HEK293T (cell line): ENCODE measurements around the gene CELF4.

Source experiments
- CTCF ChIA-PET: fragments of 350-600 bp; formaldehyde crosslinking; extraction: SDS; loops from one replicate; lab custom pipeline; 2021; ENCODE audit warnings: antibody characterized with exemption, inconsistent platforms; lab: Yijun Ruan, JAX
- POLR2A ChIA-PET: fragments of 350-600 bp; formaldehyde crosslinking; extraction: SDS; loops from one replicate; lab custom pipeline; 2020; ENCODE audit warnings: antibody characterized with exemption, inconsistent platforms; lab: Yijun Ruan, JAX
- DNase-seq: peaks from one replicate; pipeline ENCODE4 v3.0.0; 2012; ENCODE audit warnings: mixed read lengths; ENCODE audit errors: extremely low spot score
- ARNT ChIP-seq: fragments of 450-650 bp; IDR thresholded peaks from 2 replicates; pipeline ENCODE4 v1.6.1; 2017; ENCODE audit warnings: mild to moderate bottlenecking
- BHLHE40 ChIP-seq: fragments of 450-650 bp; IDR thresholded peaks from 2 replicates; pipeline ENCODE4 v1.6.1; 2016; ENCODE audit warnings: mild to moderate bottlenecking, moderate library complexity, borderline replicate concordance
- CTBP1 ChIP-seq: fragments of 450-650 bp; IDR thresholded peaks from 2 replicates; pipeline ENCODE4 v1.6.1; 2016; ENCODE audit warnings: borderline replicate concordance
- ELF4 ChIP-seq: fragments of 450-650 bp; IDR thresholded peaks from 2 replicates; pipeline ENCODE4 v1.6.1; 2017; ENCODE audit warnings: antibody characterized with exemption
- FOXA1 ChIP-seq: fragments of 450-650 bp; IDR thresholded peaks from 2 replicates; pipeline ENCODE4 v1.6.1; 2016; ENCODE audit warnings: mild to moderate bottlenecking
- FOXK2 ChIP-seq: fragments of 450-650 bp; IDR thresholded peaks from 2 replicates; pipeline ENCODE4 v1.6.1; 2016; ENCODE audit warnings: mild to moderate bottlenecking
- FOXM1 ChIP-seq: fragments of 450-650 bp; IDR thresholded peaks from 2 replicates; pipeline ENCODE4 v1.6.1; 2017; ENCODE audit warnings: mild to moderate bottlenecking, borderline replicate concordance
- HDGF ChIP-seq: fragments of 450-650 bp; IDR thresholded peaks from 2 replicates; pipeline ENCODE4 v1.6.1; 2017; ENCODE audit warnings: antibody characterized with exemption, borderline replicate concordance
- L3MBTL2 ChIP-seq: fragments of 450-650 bp; conservative IDR thresholded peaks from 2 replicates; pipeline ENCODE4 v1.6.1; 2016; ENCODE audit warnings: mild to moderate bottlenecking
- LEF1 ChIP-seq: fragments of 450-650 bp; IDR thresholded peaks from 2 replicates; pipeline ENCODE4 v1.6.1; 2017; ENCODE audit warnings: mild to moderate bottlenecking, borderline replicate concordance
- NFRKB ChIP-seq: fragments of 450-650 bp; IDR thresholded peaks from 2 replicates; pipeline ENCODE4 v1.6.1; 2016; ENCODE audit warnings: mild to moderate bottlenecking, moderate library complexity
- PKNOX1 ChIP-seq: fragments of 450-650 bp; IDR thresholded peaks from 2 replicates; pipeline ENCODE4 v1.6.1; 2016
- SP1 ChIP-seq: fragments of 450-650 bp; IDR thresholded peaks from 2 replicates; pipeline ENCODE4 v1.6.1; 2017
- SUZ12 ChIP-seq: fragments of 450-650 bp; IDR thresholded peaks from 2 replicates; pipeline ENCODE4 v1.6.1; 2016; ENCODE audit warnings: mild to moderate bottlenecking
- TARDBP ChIP-seq: fragments of 450-650 bp; IDR thresholded peaks from 2 replicates; pipeline ENCODE4 v1.6.1; 2016
- ZNF384 ChIP-seq: fragments of 450-650 bp; IDR thresholded peaks from 2 replicates; pipeline ENCODE4 v1.6.1; 2016

CELF4 gene

GRCh38 chr18:37521510-37522465 is 43.8 kb downstream of the CELF4 start:
- DNase-seq, result no peak
- TF ChIP-seq SP1, result no peak
- no peak for TF ChIP-seq HDGF
- no peak for TF ChIP-seq NFRKB
- no peak for TF ChIP-seq ELF4
- no peak for TF ChIP-seq ZNF384
- TF ChIP-seq LEF1, result no peak
- no peak for TF ChIP-seq FOXK2
- no peak for TF ChIP-seq FOXM1
- TF ChIP-seq L3MBTL2, result no peak
- TF ChIP-seq FOXA1, result no peak
- ChIA-PET CTCF (interaction anchor here (0.6 to 1.1 kb wide), 2 partner anchors 16 to 139 kb away, joined by 4 read pairs; no protein-coding TSS in a partner anchor), POLR2A (no interaction called here)

DNA sequence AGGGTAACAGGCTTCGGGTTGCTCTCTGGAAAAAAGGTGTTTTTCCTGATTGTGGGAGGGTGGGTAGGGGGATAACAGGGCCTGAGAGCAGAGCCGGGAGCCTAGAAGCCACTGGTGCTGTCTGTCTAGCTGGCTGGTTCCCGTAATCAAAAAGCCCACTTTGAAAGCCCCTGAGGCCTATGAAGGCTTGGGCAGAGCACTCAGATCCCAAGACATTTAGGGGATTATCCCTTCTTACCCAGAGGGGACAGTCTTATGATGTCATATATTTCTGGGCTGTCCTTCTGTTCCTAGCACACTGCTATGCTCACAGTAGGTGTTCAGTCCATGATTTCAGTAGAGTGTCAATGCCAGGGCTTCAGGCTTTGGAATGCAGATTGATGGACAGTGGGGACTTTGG is 45.1 kb downstream of the CELF4 start:
- ChIA-PET POLR2A (no interaction called here), CTCF (interaction anchor here (0.6 to 1.3 kb wide), 3 partner anchors 10 to 35 kb away, joined by 3 read pairs; no protein-coding TSS in a partner anchor)
- TF ChIP-seq SUZ12, result no peak
- no peak for TF ChIP-seq FOXM1
- no peak for TF ChIP-seq L3MBTL2
- no peak for TF ChIP-seq BHLHE40
- TF ChIP-seq ZNF384, result no peak
- no peak for TF ChIP-seq FOXA1
- TF ChIP-seq PKNOX1, result no peak
- TF ChIP-seq ARNT, result no peak
- no peak for TF ChIP-seq LEF1
- TF ChIP-seq TARDBP, result no peak
- no peak for TF ChIP-seq CTBP1
- no peak for TF ChIP-seq FOXK2
- TF ChIP-seq ELF4, result no peak
- no peak for TF ChIP-seq SP1
- no peak for TF ChIP-seq HDGF
- DNase-seq, result no peak

GRCh38 chr18:37519510-37520135 is 46.0 kb downstream of the CELF4 start:
- CTCF ChIA-PET, result interaction anchor here (1.0 to 1.3 kb wide), 2 partner anchors 9 to 34 kb away, joined by 3 read pairs; no protein-coding TSS in a partner anchor
- TF ChIP-seq NFRKB (no peak), CTBP1 (no peak), ELF4 (no peak), HDGF (no peak), ARNT (no peak), ZNF384 (no peak), L3MBTL2 (no peak), FOXM1 (no peak), LEF1 (no peak), TARDBP (no peak), SUZ12 (no peak), FOXK2 (no peak), PKNOX1 (no peak)
- POLR2A ChIA-PET, result no interaction called here
- DNase-seq, result no peak

DNA sequence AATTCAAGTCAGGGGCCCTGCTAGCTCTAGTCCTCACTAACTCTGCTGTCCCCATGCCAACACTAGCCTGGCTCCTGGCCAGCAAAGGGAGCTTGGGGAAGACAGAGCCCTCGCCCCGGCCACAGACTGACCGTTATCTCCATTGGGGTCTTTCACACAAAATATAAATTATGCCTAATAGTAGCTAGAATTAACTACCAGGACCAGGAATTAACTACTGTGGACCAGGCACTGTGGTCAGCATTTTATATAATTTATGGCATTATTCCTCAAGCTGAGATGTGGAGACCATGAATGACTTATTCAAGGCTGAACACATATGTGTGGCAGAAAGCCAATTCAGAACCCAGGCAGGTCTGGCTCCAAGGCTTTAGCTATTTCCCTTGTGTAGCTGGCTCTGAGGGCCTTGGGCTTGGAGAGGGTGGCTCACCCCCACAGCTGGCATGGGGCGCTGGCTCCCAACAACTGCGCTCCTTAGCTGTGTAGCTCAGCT is 49.2 kb downstream of the CELF4 start:
- DNase-seq, result no peak
- CTCF ChIA-PET, result interaction anchor here (1.0 to 1.1 kb wide), 2 partner anchors 19 to 32 kb away, joined by 3 read pairs; no protein-coding TSS in a partner anchor
- TF ChIP-seq FOXA1 (no peak), ARNT (no peak), FOXK2 (no peak), ZNF384 (no peak), HDGF (no peak), NFRKB (no peak), SUZ12 (no peak), TARDBP (no peak), SP1 (no peak)
- POLR2A ChIA-PET, result no interaction called here

- POLR2A ChIA-PET, result no interaction called here
- no peak for TF ChIP-seq ZNF384
- TF ChIP-seq CTBP1, result no peak
- no peak for TF ChIP-seq HDGF
- no peak for TF ChIP-seq LEF1
- no peak for TF ChIP-seq FOXA1
- TF ChIP-seq FOXM1, result no peak
- no peak for TF ChIP-seq ARNT
- no peak for TF ChIP-seq SP1
- CTCF ChIA-PET, result no interaction called here
- DNase-seq, result no peak
These were observed 50.6 kb downstream of the CELF4 start for GRCh38 chr18:37514953-37515352.

DNA sequence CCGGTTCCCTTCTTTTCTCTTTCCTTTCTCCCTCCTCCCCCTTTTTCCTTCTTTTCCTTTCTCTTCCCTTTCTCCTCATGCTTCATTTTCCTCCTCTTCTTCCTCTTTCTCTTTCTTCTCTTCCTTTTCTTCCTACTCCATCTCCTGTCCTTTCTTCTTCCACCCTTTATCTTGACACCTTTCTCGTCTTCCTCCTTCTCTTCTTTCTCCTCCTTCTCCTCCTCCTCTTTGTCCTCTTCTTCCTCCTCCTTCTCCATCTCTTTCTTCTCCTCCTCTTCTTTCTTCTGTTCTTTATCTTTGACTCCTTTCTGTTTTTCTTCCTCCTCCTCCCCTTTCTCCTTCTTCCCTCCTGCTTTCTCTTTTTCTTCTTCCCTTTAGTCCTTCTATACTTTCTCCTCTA is 53.2 kb downstream of the CELF4 start:
- TF ChIP-seq TARDBP (no peak), PKNOX1 (no peak), SUZ12 (no peak), LEF1 (no peak), ARNT (no peak), FOXA1 (no peak), L3MBTL2 (no peak), BHLHE40 (no peak), NFRKB (no peak), CTBP1 (no peak), HDGF (no peak), SP1 (no peak), ZNF384 (no peak), FOXK2 (no peak), FOXM1 (no peak), ELF4 (no peak)

More for the DNA sequence above, 53.2 kb downstream of the CELF4 start:
- DNase-seq, result no peak
- CTCF ChIA-PET, result no interaction called here
- POLR2A ChIA-PET, result no interaction called here
